K562 (cell line): Measurements from ENCODE around the gene ADCY5. TPM values are rescaled to one million over a fixed set of nuclear protein-coding genes. Genes with fewer than 3 reads are reported as not detected.

Experiments
- ATAC-seq: fragments of 200-7000 bp; cut with Tn5 transposase; 3 replicates; pipeline ENCODE4 v1.9.1; 2020; ENCODE audit warnings: moderate library complexity
- BruUV-seq: library from RNA; stranded (reverse); fragments of 400-500 nt; replicated peaks from 2 replicates; lab custom pipeline; 2021; lab: Mats Ljungman, UMichigan
- CTCF ChIA-PET: fragments of 300-600 bp; formaldehyde crosslinking; extraction: SDS; loops from one replicate; lab custom pipeline; 2021; ENCODE audit warnings: low intra/inter-chr PET ratio; lab: Yijun Ruan, JAX
- POLR2A ChIA-PET: fragments of 300-600, 350-650 bp; sonication (Branson Sonifier 250); formaldehyde crosslinking; extraction: SDS; loops from one replicate; lab custom pipeline; 2021; ENCODE audit warnings: antibody characterized with exemption, inconsistent platforms; lab: Yijun Ruan, JAX
- DNase-seq, 4 experiments: peaks; one replicate each; pipeline versions ENCODE4 v3.0.0 to v3.0.0-alpha.2; 2011 to 2018; ENCODE audit warnings: low spot score in 3 of 4, mixed read lengths in 3 of 4; ENCODE audit errors: extremely low read depth in 1 of 4
- FAIRE-seq: peaks from 2 replicates; lab custom pipeline; 2011; peaks lifted over from hg19 to GRCh38; lab: Jason Lieb, UNC
- H2AFZ ChIP-seq: 2 replicates; pipeline ENCODE4 v1.6.0; 2011; ENCODE audit warnings: low read depth, low read length, control low read depth, inconsistent platforms
- H3K27ac ChIP-seq: fragments of 200-600 bp; 3 replicates; pipeline ENCODE4 v1.8.0; 2011; ENCODE audit warnings: low read depth, mild to moderate bottlenecking, control low read depth, inconsistent platforms, low read length, moderate library complexity, mixed read lengths; ENCODE audit errors: extremely low read depth
- H3K27me3 ChIP-seq, 2 experiments: fragments of 300-600 bp in 1 of 2; 2 replicates in 1 of 2; 3 replicates in 1 of 2; pipeline versions ENCODE4 v1.6.0 to v1.8.0; 2011; ENCODE audit warnings: inconsistent platforms in 2 of 2, low read length in 2 of 2, mild to moderate bottlenecking in 1 of 2, mixed read lengths in 1 of 2, moderate library complexity in 1 of 2; ENCODE audit not compliant: control insufficient read depth in 2 of 2, insufficient read depth in 2 of 2
- H3K36me3 ChIP-seq: fragments of 300-600 bp; 3 replicates; pipeline ENCODE4 v1.8.0; 2011; ENCODE audit warnings: mild to moderate bottlenecking, low read length, inconsistent platforms; ENCODE audit not compliant: control insufficient read depth, insufficient read depth
- H3K4me1 ChIP-seq, 2 experiments: fragments of 200-600 bp in 1 of 2; replicated peaks in 1 of 2; 2 replicates in 1 of 2; 3 replicates in 1 of 2; pipeline versions ENCODE4 v1.5.1 to v1.8.0; 2011; ENCODE audit warnings: inconsistent platforms in 2 of 2, low read length in 2 of 2, mild to moderate bottlenecking in 1 of 2, mixed read lengths in 1 of 2, moderate library complexity in 1 of 2; ENCODE audit not compliant: control insufficient read depth in 2 of 2, insufficient read depth in 2 of 2
- H3K4me2 ChIP-seq: 2 replicates; pipeline ENCODE4 v1.6.1; 2011; ENCODE audit warnings: low read length, control low read depth, inconsistent platforms, mixed read lengths; ENCODE audit not compliant: insufficient read depth
- H3K4me3 ChIP-seq: fragments of 200-600 bp; sonication (generic), shearing (Covaris generic); 2 replicates; pipeline ENCODE4 v1.5.1; 2016; ENCODE audit warnings: control low read depth, inconsistent platforms
- H3K79me2 ChIP-seq: fragments of 200-600 bp; 3 replicates; pipeline ENCODE4 v1.8.0; 2011; ENCODE audit warnings: low read length, inconsistent platforms; ENCODE audit not compliant: control insufficient read depth, insufficient read depth
- H3K9ac ChIP-seq, 2 experiments: 2 replicates each; pipeline versions ENCODE4 v1.6.0 to v1.6.1; 2011; ENCODE audit warnings: low read depth in 2 of 2, low read length in 2 of 2, control low read depth in 1 of 2, inconsistent platforms in 1 of 2, mild to moderate bottlenecking in 1 of 2, mixed read lengths in 1 of 2; ENCODE audit not compliant: insufficient read depth in 1 of 2
- H3K9me1 ChIP-seq: one replicate; pipeline ENCODE4 v1.6.0; 2011; ENCODE audit warnings: inconsistent platforms, mild to moderate bottlenecking, low read length, moderate library complexity; ENCODE audit not compliant: control insufficient read depth, insufficient read depth
- H3K9me3 ChIP-seq: replicated peaks from 2 replicates; pipeline ENCODE4 v1.5.1; 2011; ENCODE audit warnings: low read depth, low read length, inconsistent platforms; ENCODE audit not compliant: control insufficient read depth, insufficient read depth
- H4K20me1 ChIP-seq: replicated peaks from 2 replicates; pipeline ENCODE4 v1.6.1; 2011; ENCODE audit warnings: low read length, inconsistent platforms, mixed read lengths; ENCODE audit not compliant: control insufficient read depth, insufficient read depth
- BCLAF1 ChIP-seq, 2 experiments: fragments of 450-650 bp in 1 of 2; IDR thresholded peaks; 2 replicates each; pipeline ENCODE4 v1.6.1; 2011 to 2017; ENCODE audit warnings: low read depth in 2 of 2, antibody characterized with exemption in 1 of 2, borderline replicate concordance in 1 of 2, low read length in 1 of 2, mild to moderate bottlenecking in 1 of 2, mixed read lengths in 1 of 2; ENCODE audit not compliant: control insufficient read depth in 1 of 2
- BHLHE40 ChIP-seq: IDR thresholded peaks from 2 replicates; pipeline ENCODE4 v1.6.1; 2011; ENCODE audit warnings: low read length, improper control_type of control experiment
- CTCF ChIP-seq, 3 experiments: IDR thresholded peaks in 2 of 3; conservative IDR thresholded peaks in 1 of 3; 2 replicates each; pipeline ENCODE4 v1.5.1; 2011 to 2012; ENCODE audit warnings: low read length in 3 of 3, mild to moderate bottlenecking in 3 of 3, control low read depth in 2 of 3, improper control_type of control experiment in 1 of 3, inconsistent platforms in 1 of 3, low read depth in 1 of 3, mixed read lengths in 1 of 3, moderate library complexity in 1 of 3; ENCODE audit not compliant: insufficient read depth in 2 of 3
- HCFC1 ChIP-seq: IDR thresholded peaks from 2 replicates; pipeline ENCODE4 v1.6.1; 2012; ENCODE audit warnings: low read depth, low read length, improper control_type of control experiment
- MCM2 ChIP-seq: fragments of 450-650 bp; IDR thresholded peaks from 2 replicates; pipeline ENCODE4 v1.6.1; 2017; ENCODE audit warnings: low read depth, mild to moderate bottlenecking
- MYBL2 ChIP-seq, 2 experiments: fragments of 450-650 bp in 1 of 2; sonication (generic) in 1 of 2; formaldehyde crosslinking in 1 of 2; IDR thresholded peaks; 2 replicates each; pipeline versions ENCODE4 v1.6.1 to v1.8.1; 2017 to 2022; ENCODE audit warnings: borderline replicate concordance in 1 of 2, inconsistent platforms in 1 of 2, low read depth in 1 of 2, mild to moderate bottlenecking in 1 of 2, missing genetic modification reagents in 1 of 2, moderate library complexity in 1 of 2
- RAD21 ChIP-seq, 2 experiments: fragments of 250-450 bp in 1 of 2; fragments of 450-650 bp in 1 of 2; sonication (Bioruptor Pico) in 1 of 2; formaldehyde crosslinking in 1 of 2; IDR thresholded peaks in 1 of 2; conservative IDR thresholded peaks in 1 of 2; 2 replicates each; pipeline versions ENCODE4 v1.4.0 to v1.8.0; 2020 to 2022; ENCODE audit warnings: mild to moderate bottlenecking in 2 of 2, moderate library complexity in 1 of 2
- STAT6 ChIP-seq: sonication (generic); formaldehyde crosslinking; IDR thresholded peaks from 2 replicates; pipeline ENCODE4 v1.8.1; 2023; ENCODE audit warnings: mild to moderate bottlenecking, missing genetic modification reagents
- SUPT5H ChIP-seq: fragments of 450-650 bp; IDR thresholded peaks from 2 replicates; pipeline ENCODE4 v1.6.1; 2016
- USF2 ChIP-seq: sonication (generic); formaldehyde crosslinking; IDR thresholded peaks from 2 replicates; pipeline ENCODE4 v1.5.0; 2020; ENCODE audit warnings: missing genetic modification reagents
- ZC3H4 ChIP-seq: sonication (generic); formaldehyde crosslinking; IDR thresholded peaks from 2 replicates; pipeline ENCODE4 v1.9.0; 2021; ENCODE audit warnings: missing genetic modification reagents, borderline replicate concordance
- ZNF76 ChIP-seq: fragments of 250-450 bp; sonication (Bioruptor Pico); IDR thresholded peaks from 2 replicates; pipeline ENCODE4 v1.4.0; 2020; ENCODE audit warnings: mild to moderate bottlenecking, moderate library complexity, borderline replicate concordance
- ZNF785 ChIP-seq: fragments of 250-450 bp; sonication (Bioruptor Pico); IDR thresholded peaks from 2 replicates; pipeline ENCODE4 v1.4.0; 2020; ENCODE audit warnings: mild to moderate bottlenecking
- WGBS: fragments of 100-300 bp; shearing (Covaris generic); methylation state at CpG from one replicate; pipeline ENCODE4 v1.1.6; 2016; ENCODE audit warnings: low coverage, mixed read lengths; ENCODE audit not compliant: insufficient coverage; ENCODE audit errors: missing lambda C conversion rate; 5-methylcytosine and 5-hydroxymethylcytosine counted together
- in situ Hi-C: fragments of 300-500 bp; cut with MboI; formaldehyde crosslinking; loops from 4 replicates; pipeline ENCODE4 v1.15.0; 2018; ENCODE audit warnings: inconsistent platforms, mixed read lengths
- intact Hi-C: fragments of 100-400 bp; cut with micrococcal nuclease; formaldehyde crosslinking; loops from 2 replicates; pipeline ENCODE4 v1.14.2; 2022
- polyA plus RNA-seq, 8 experiments: library from polyadenylated mRNA; depleted of rRNA in 4 of 8; stranded (reverse) in 5 of 8; unstranded in 3 of 8; fragments of >200 nt; fragmentation: Nextera tagmentation in 2 of 8; fragmentation: Illumina TruSeq in 1 of 8; extraction: Ambion mirVana in 2 of 8; extraction: Trizol in 1 of 8; gene quantifications; 2 replicates each; pipeline versions ENCODE4 v1.2.1 to v1.2.3, GENCODE V29; 2011 to 2014; ENCODE audit warnings: inconsistent platforms in 1 of 8, missing spikeins in 1 of 8
- total RNA-seq, 7 experiments: library from RNA; depleted of rRNA in 6 of 7; stranded (reverse); fragments of >200 nt in 6 of 7; fragmentation: Illumina TruSeq in 2 of 7; extraction: Trizol in 2 of 7; gene quantifications; 2 replicates each; pipeline versions ENCODE4 v1.2.1 to v1.2.3, GENCODE V29; 2011 to 2021; ENCODE audit warnings: low replicate concordance in 1 of 7

ADCY5 gene
- total and polyA plus RNA-seq, 9 of the 15 experiments (the other 6 are each of a cell fraction or from before 2014, with no cell fraction given) = under 0.01 TPM; not detected in 8

- in situ Hi-C loops = no loop called here
- FAIRE-seq = no peak
- peak in 2 of 4 experiments; percentile 14 to 21 for DNase-seq
- no peak for TF ChIP-seq ZNF785 (CRISPR knock-in tag)
- TF ChIP-seq SUPT5H = no peak
- TF ChIP-seq CTCF (IDR thresholded peaks at IDR 0.05 in 2 of 3, conservative IDR thresholded peaks at IDR 0.05 in 1 of 3; ENCODE audit: insufficient read depth in 2 of 3, low read depth in 1 of 3, low read length in 3 of 3) = peak; percentile 18 to 39 (median 21); a peak in 3 of 6 replicates
- TF ChIP-seq HCFC1 = no peak
- TF ChIP-seq MCM2 = no peak
- TF ChIP-seq USF2 (CRISPR knock-in tag) = 0 out of 2 replicates have a peak, but pooled peaks have one; percentile 11
- TF ChIP-seq ZC3H4 = no peak
- no peak for TF ChIP-seq MYBL2 (IDR thresholded peaks at IDR 0.05; ENCODE audit: low read depth)
- TF ChIP-seq MYBL2 (CRISPR knock-in tag; IDR thresholded peaks at IDR 0.05; ENCODE audit: borderline replicate concordance) = no peak
- peak in 1 of 2 experiments; percentile 35; a peak in 2 of 4 replicates for TF ChIP-seq RAD21 (CRISPR knock-in tag; conservative IDR thresholded peaks at IDR 0.05 in 1 of 2, IDR thresholded peaks at IDR 0.05 in 1 of 2)
- no peak for TF ChIP-seq STAT6 (CRISPR knock-in tag)
- TF ChIP-seq BCLAF1 (IDR thresholded peaks at IDR 0.05; ENCODE audit: borderline replicate concordance in 1 of 2, control insufficient read depth in 1 of 2, low read depth in 2 of 2, low read length in 1 of 2) = no peak
- peak; percentile 43 for TF ChIP-seq BHLHE40
- TF ChIP-seq ZNF76 = no peak
Measured at GRCh38 chr3:123297627-123297899, 151.3 kb downstream of the ADCY5 start.

More at GRCh38 chr3:123297627-123297899, 151.3 kb downstream of the ADCY5 start:
- intact Hi-C loops = no loop called here
- Histone ChIP-seq H3K27me3 (peaks cover 2 to 53% of the 10 kb centered on the region in 2 experiments; a peak in 2 of 5 replicates), H3K9me1 (no peaks in the 10 kb centered on the region), H3K4me2 (no peak overlapping the region), H3K9ac (no peak overlapping the region), H3K9me3 (no peaks in the 10 kb centered on the region), H3K36me3 (no peaks in the 10 kb centered on the region), H3K4me1 (no peaks in the 10 kb centered on the region; a peak in 1 of 5 replicates), H3K79me2 (no peaks in the 10 kb centered on the region), H3K4me3 (no peak overlapping the region), H4K20me1 (no peaks in the 10 kb centered on the region), H2AFZ (no peak overlapping the region), H3K27ac (no peak overlapping the region)
- 0% methylated on average over 6 of the region's 6 CpGs for WGBS
- no TSS peak for BruUV-seq
- ATAC-seq = peak; percentile 44; the same call in 2 of the 3 replicates
- POLR2A ChIA-PET = interaction anchor here (0.6 kb wide), 1 partner anchor 148 kb away, joined by 5 read pairs; no protein-coding TSS in a partner anchor
- CTCF ChIA-PET = no interaction called here
